WTC11 (cell line): Measurements from ENCODE around the gene SKI. TPM values are rescaled to one million over a fixed set of nuclear protein-coding genes. Genes with fewer than 3 reads are reported as not detected.

Experiments
- ATAC-seq: fragments of 200-7000 bp; cut with Tn5 transposase; 2 replicates; pipeline ENCODE4 v1.10.0; 2021; ENCODE audit warnings: mild to moderate bottlenecking, moderate library complexity
- CTCF ChIA-PET: fragments of 300-600 bp; sonication (Branson Sonifier 250); formaldehyde crosslinking; loops from one replicate; lab custom pipeline; 2021; ENCODE audit warnings: antibody characterized with exemption; lab: Charles Lee
- POLR2A ChIA-PET: fragments of 350-600 bp; sonication (Branson Sonifier 250); formaldehyde crosslinking; loops from one replicate; lab custom pipeline; 2021; ENCODE audit warnings: antibody characterized with exemption; lab: Charles Lee
- DNase-seq: peaks from one replicate; pipeline ENCODE4 v3.0.0; 2021; ENCODE audit warnings: low spot score
- H3K27ac Mint-ChIP-seq: 2 replicates; pipeline ENCODE4 v1.8.0; 2021; ENCODE audit warnings: mixed read lengths
- H3K27me3 Mint-ChIP-seq: 2 replicates; pipeline ENCODE4 v1.8.0; 2021; ENCODE audit warnings: low read depth, mild to moderate bottlenecking, moderate library complexity, mixed read lengths
- H3K36me3 Mint-ChIP-seq: 2 replicates; pipeline ENCODE4 v1.8.0; 2021; ENCODE audit warnings: mixed read lengths
- H3K4me1 Mint-ChIP-seq: 2 replicates; pipeline ENCODE4 v1.8.0; 2022; ENCODE audit warnings: mixed read lengths
- H3K4me3 Mint-ChIP-seq: 2 replicates; pipeline ENCODE4 v1.8.0; 2021; ENCODE audit warnings: mild to moderate bottlenecking, moderate library complexity, mixed read lengths
- H3K9me3 Mint-ChIP-seq: 2 replicates; pipeline ENCODE4 v1.8.0; 2021; ENCODE audit warnings: mixed read lengths
- CREM ChIP-seq: sonication (generic); formaldehyde crosslinking; IDR thresholded peaks from 2 replicates; pipeline ENCODE4 v1.8.1; 2022; ENCODE audit warnings: mild to moderate bottlenecking, missing genetic modification reagents, moderate library complexity
- ESRRA ChIP-seq: sonication (generic); formaldehyde crosslinking; IDR thresholded peaks from 2 replicates; pipeline ENCODE4 v1.8.1; 2022; ENCODE audit warnings: mild to moderate bottlenecking, missing genetic modification reagents, borderline replicate concordance
- ETV6 ChIP-seq: sonication (generic); formaldehyde crosslinking; IDR thresholded peaks from 2 replicates; pipeline ENCODE4 v1.8.1; 2022; ENCODE audit warnings: mild to moderate bottlenecking, missing genetic modification reagents
- JAZF1 ChIP-seq: fragments of 250-450 bp; sonication (Bioruptor Pico); IDR thresholded peaks from 2 replicates; pipeline ENCODE4 v1.9.0; 2021; ENCODE audit warnings: moderate library complexity, mild to moderate bottlenecking, inconsistent platforms
- NFATC4 ChIP-seq: fragments of 250-450 bp; sonication (Bioruptor Pico); IDR thresholded peaks from 2 replicates; pipeline ENCODE4 v1.9.0; 2021; ENCODE audit warnings: mild to moderate bottlenecking
- NFYB ChIP-seq: sonication (generic); formaldehyde crosslinking; conservative IDR thresholded peaks from 2 replicates; pipeline ENCODE4 v1.8.0; 2022; ENCODE audit warnings: low read depth, missing genetic modification reagents
- ZNF138 ChIP-seq: sonication (generic); formaldehyde crosslinking; conservative IDR thresholded peaks from 2 replicates; pipeline ENCODE4 v1.8.1; 2022; ENCODE audit warnings: mild to moderate bottlenecking, moderate library complexity, missing genetic modification reagents
- ZNF317 ChIP-seq: sonication (generic); formaldehyde crosslinking; IDR thresholded peaks from 2 replicates; pipeline ENCODE4 v1.8.1; 2023; ENCODE audit warnings: low read depth, mild to moderate bottlenecking, moderate library complexity, missing genetic modification reagents, borderline replicate concordance
- ZNF671 ChIP-seq: fragments of 250-450 bp; sonication (Bioruptor Pico); IDR thresholded peaks from 2 replicates; pipeline ENCODE4 v1.8.0; 2021; ENCODE audit warnings: mild to moderate bottlenecking
- total RNA-seq: library from RNA; stranded (reverse); gene quantifications from 3 replicates; pipeline ENCODE4 v1.2.3, GENCODE V29; 2021
- TF ChIP-seq, protein P1 (sequence below): sonication (generic); formaldehyde crosslinking; IDR thresholded peaks from 2 replicates; pipeline ENCODE4 v1.8.1; 2022; ENCODE audit warnings: missing genetic modification reagents, borderline replicate concordance
- TF ChIP-seq, protein P2 (sequence below): sonication (generic); formaldehyde crosslinking; IDR thresholded peaks from 2 replicates; pipeline ENCODE4 v1.8.1; 2023; ENCODE audit warnings: mild to moderate bottlenecking, missing genetic modification reagents, moderate library complexity
- TF ChIP-seq, protein P3 (sequence below): fragments of 250-450 bp; sonication (Bioruptor Pico); IDR thresholded peaks from 2 replicates; pipeline ENCODE4 v1.9.0; 2021; ENCODE audit warnings: mild to moderate bottlenecking
- TF ChIP-seq, protein P4 (sequence below): sonication (generic); formaldehyde crosslinking; IDR thresholded peaks from 2 replicates; pipeline ENCODE4 v1.8.0; 2023; ENCODE audit warnings: missing genetic modification reagents, mild to moderate bottlenecking, borderline replicate concordance
- TF ChIP-seq, protein P5 (sequence below): fragments of 250-450 bp; sonication (Bioruptor Pico); IDR thresholded peaks from 2 replicates; pipeline ENCODE4 v1.8.0; 2021; ENCODE audit warnings: mild to moderate bottlenecking

The SKI gene
- total RNA-seq, 1 experiment from 2014 or later = 88.6 TPM

DNA sequence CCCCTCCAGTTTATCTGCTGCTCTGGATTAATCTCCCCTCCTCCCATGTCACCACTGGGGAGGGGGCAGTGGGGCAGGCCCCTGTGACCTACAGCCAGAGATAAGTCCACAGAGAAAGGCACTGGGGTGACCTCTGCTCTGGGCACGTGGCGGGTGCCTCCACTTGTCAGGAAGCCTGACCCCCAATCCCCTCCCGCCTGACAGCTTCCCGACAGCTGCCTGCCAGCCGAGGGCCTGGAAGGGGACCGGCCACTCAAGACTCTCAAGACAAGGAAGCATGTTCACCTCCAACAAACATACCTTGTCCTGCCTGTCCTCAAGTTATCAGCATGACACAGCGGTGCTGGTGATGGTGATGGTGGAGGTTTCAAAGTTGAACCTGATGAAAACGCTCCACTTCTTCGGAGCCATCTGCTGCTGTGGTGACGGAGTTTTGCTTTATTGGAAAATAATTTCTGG is 30.4 kb upstream of the SKI start:
- POLR2A ChIA-PET = interaction anchor here (0.6 kb wide), 1 partner anchor 20 kb away, joined by 3 read pairs; no protein-coding TSS in a partner anchor
- no peak for ATAC-seq

More for the DNA sequence above, 30.4 kb upstream of the SKI start:
- peaks cover 7% of the 10 kb centered on the region for H3K4me1 Mint-ChIP-seq
- no peaks in the 10 kb centered on the region for H3K36me3 Mint-ChIP-seq
- DNase-seq = no peak
- no peak overlapping the region for H3K27ac Mint-ChIP-seq
- no peaks in the 10 kb centered on the region; the same call in 1 of the 2 replicates for H3K27me3 Mint-ChIP-seq
- no peaks in the 10 kb centered on the region for H3K9me3 Mint-ChIP-seq
- TF ChIP-seq ETV6 (no peak), NFATC4 (no peak), JAZF1 (CRISPR knock-in tag) (no peak), ZNF138 (CRISPR knock-in tag) (no peak), ZNF317 (CRISPR knock-in tag) (no peak), ZNF671 (no peak), NFYB (CRISPR knock-in tag) (no peak), CREM (CRISPR knock-in tag) (no peak), ESRRA (CRISPR knock-in tag) (no peak)
- TF ChIP-seq, protein P1, sequence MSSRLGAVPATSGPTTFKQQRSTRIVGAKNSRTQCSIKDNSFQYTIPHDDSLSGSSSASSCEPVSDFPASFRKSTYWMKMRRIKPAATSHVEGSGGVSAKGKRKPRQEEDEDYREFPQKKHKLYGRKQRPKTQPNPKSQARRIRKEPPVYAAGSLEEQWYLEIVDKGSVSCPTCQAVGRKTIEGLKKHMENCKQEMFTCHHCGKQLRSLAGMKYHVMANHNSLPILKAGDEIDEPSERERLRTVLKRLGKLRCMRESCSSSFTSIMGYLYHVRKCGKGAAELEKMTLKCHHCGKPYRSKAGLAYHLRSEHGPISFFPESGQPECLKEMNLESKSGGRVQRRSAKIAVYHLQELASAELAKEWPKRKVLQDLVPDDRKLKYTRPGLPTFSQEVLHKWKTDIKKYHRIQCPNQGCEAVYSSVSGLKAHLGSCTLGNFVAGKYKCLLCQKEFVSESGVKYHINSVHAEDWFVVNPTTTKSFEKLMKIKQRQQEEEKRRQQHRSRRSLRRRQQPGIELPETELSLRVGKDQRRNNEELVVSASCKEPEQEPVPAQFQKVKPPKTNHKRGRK (CRISPR knock-in tag) = no peak
- TF ChIP-seq, protein P2, sequence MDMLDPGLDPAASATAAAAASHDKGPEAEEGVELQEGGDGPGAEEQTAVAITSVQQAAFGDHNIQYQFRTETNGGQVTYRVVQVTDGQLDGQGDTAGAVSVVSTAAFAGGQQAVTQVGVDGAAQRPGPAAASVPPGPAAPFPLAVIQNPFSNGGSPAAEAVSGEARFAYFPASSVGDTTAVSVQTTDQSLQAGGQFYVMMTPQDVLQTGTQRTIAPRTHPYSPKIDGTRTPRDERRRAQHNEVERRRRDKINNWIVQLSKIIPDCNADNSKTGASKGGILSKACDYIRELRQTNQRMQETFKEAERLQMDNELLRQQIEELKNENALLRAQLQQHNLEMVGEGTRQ = no peak
- TF ChIP-seq, protein P3, sequence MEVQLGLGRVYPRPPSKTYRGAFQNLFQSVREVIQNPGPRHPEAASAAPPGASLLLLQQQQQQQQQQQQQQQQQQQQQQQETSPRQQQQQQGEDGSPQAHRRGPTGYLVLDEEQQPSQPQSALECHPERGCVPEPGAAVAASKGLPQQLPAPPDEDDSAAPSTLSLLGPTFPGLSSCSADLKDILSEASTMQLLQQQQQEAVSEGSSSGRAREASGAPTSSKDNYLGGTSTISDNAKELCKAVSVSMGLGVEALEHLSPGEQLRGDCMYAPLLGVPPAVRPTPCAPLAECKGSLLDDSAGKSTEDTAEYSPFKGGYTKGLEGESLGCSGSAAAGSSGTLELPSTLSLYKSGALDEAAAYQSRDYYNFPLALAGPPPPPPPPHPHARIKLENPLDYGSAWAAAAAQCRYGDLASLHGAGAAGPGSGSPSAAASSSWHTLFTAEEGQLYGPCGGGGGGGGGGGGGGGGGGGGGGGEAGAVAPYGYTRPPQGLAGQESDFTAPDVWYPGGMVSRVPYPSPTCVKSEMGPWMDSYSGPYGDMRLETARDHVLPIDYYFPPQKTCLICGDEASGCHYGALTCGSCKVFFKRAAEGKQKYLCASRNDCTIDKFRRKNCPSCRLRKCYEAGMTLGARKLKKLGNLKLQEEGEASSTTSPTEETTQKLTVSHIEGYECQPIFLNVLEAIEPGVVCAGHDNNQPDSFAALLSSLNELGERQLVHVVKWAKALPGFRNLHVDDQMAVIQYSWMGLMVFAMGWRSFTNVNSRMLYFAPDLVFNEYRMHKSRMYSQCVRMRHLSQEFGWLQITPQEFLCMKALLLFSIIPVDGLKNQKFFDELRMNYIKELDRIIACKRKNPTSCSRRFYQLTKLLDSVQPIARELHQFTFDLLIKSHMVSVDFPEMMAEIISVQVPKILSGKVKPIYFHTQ (CRISPR knock-in tag) = no peak
- TF ChIP-seq, protein P4, sequence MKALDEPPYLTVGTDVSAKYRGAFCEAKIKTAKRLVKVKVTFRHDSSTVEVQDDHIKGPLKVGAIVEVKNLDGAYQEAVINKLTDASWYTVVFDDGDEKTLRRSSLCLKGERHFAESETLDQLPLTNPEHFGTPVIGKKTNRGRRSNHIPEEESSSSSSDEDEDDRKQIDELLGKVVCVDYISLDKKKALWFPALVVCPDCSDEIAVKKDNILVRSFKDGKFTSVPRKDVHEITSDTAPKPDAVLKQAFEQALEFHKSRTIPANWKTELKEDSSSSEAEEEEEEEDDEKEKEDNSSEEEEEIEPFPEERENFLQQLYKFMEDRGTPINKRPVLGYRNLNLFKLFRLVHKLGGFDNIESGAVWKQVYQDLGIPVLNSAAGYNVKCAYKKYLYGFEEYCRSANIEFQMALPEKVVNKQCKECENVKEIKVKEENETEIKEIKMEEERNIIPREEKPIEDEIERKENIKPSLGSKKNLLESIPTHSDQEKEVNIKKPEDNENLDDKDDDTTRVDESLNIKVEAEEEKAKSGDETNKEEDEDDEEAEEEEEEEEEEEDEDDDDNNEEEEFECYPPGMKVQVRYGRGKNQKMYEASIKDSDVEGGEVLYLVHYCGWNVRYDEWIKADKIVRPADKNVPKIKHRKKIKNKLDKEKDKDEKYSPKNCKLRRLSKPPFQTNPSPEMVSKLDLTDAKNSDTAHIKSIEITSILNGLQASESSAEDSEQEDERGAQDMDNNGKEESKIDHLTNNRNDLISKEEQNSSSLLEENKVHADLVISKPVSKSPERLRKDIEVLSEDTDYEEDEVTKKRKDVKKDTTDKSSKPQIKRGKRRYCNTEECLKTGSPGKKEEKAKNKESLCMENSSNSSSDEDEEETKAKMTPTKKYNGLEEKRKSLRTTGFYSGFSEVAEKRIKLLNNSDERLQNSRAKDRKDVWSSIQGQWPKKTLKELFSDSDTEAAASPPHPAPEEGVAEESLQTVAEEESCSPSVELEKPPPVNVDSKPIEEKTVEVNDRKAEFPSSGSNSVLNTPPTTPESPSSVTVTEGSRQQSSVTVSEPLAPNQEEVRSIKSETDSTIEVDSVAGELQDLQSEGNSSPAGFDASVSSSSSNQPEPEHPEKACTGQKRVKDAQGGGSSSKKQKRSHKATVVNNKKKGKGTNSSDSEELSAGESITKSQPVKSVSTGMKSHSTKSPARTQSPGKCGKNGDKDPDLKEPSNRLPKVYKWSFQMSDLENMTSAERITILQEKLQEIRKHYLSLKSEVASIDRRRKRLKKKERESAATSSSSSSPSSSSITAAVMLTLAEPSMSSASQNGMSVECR (CRISPR knock-in tag) = no peak
- TF ChIP-seq, protein P5, sequence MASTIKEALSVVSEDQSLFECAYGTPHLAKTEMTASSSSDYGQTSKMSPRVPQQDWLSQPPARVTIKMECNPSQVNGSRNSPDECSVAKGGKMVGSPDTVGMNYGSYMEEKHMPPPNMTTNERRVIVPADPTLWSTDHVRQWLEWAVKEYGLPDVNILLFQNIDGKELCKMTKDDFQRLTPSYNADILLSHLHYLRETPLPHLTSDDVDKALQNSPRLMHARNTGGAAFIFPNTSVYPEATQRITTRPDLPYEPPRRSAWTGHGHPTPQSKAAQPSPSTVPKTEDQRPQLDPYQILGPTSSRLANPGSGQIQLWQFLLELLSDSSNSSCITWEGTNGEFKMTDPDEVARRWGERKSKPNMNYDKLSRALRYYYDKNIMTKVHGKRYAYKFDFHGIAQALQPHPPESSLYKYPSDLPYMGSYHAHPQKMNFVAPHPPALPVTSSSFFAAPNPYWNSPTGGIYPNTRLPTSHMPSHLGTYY = no peak
- CTCF ChIA-PET = interaction anchor here (1.0 to 2.0 kb wide), 2 partner anchors 23 to 184 kb away, joined by 3 to 4 read pairs; no protein-coding TSS in a partner anchor
- no peak overlapping the region for H3K4me3 Mint-ChIP-seq
